Epithelial cell of proximal tubule (primary cell): Measurements from ENCODE around the gene LIFR. TPM values are rescaled to one million over a fixed set of nuclear protein-coding genes. Genes with fewer than 3 reads are reported as not detected.
"Not testable (repeated sequence)": the region's sequence is repeated elsewhere in the genome, so short reads cannot be mapped to it uniquely, and the experiment has no call there.

ENCODE experiments used
- DNase-seq: peaks from one replicate; pipeline ENCODE4 v3.0.0-alpha.2; 2011; ENCODE audit warnings: low read depth
- H3K4me3 ChIP-seq: 2 replicates; pipeline ENCODE4 v1.5.1; 2011; ENCODE audit warnings: low read depth, mild to moderate bottlenecking, low read length
- total RNA-seq: library from RNA; depleted of rRNA; stranded (reverse); fragments of >200 nt; gene quantifications from 2 replicates; pipeline ENCODE4 v1.2.3, GENCODE V29; 2015
- TF ChIP-seq, protein P1 (sequence below): conservative IDR thresholded peaks from 2 replicates; pipeline ENCODE4 v1.5.1; 2012; ENCODE audit warnings: low read depth, mild to moderate bottlenecking, low read length

The LIFR gene
- total RNA-seq, 1 donor from 2014 or later, result 17.1 TPM

DNA sequence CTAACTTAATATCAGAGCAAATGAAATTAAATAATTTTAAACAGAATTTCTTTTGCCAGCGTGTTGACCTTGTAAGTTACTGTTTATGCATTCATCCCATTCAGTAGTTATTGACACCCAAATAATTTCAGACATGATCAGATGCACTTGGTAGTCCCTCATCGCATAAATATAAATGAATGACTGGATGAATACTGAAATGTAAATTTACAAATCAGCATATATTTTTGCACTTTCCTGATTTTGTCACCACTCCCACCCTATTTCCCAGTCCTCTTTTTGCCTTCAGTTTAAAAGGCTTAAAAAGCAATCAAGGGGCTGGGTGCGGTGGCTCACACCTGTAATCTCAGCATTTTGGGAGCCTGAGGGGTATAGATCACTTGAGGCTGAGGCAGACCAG is 17.1 kb upstream of the LIFR start:
- TF ChIP-seq, protein P1, sequence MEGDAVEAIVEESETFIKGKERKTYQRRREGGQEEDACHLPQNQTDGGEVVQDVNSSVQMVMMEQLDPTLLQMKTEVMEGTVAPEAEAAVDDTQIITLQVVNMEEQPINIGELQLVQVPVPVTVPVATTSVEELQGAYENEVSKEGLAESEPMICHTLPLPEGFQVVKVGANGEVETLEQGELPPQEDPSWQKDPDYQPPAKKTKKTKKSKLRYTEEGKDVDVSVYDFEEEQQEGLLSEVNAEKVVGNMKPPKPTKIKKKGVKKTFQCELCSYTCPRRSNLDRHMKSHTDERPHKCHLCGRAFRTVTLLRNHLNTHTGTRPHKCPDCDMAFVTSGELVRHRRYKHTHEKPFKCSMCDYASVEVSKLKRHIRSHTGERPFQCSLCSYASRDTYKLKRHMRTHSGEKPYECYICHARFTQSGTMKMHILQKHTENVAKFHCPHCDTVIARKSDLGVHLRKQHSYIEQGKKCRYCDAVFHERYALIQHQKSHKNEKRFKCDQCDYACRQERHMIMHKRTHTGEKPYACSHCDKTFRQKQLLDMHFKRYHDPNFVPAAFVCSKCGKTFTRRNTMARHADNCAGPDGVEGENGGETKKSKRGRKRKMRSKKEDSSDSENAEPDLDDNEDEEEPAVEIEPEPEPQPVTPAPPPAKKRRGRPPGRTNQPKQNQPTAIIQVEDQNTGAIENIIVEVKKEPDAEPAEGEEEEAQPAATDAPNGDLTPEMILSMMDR, result no peak
- H3K4me3 ChIP-seq, result no peak overlapping the region
- DNase-seq, result no peak

DNA sequence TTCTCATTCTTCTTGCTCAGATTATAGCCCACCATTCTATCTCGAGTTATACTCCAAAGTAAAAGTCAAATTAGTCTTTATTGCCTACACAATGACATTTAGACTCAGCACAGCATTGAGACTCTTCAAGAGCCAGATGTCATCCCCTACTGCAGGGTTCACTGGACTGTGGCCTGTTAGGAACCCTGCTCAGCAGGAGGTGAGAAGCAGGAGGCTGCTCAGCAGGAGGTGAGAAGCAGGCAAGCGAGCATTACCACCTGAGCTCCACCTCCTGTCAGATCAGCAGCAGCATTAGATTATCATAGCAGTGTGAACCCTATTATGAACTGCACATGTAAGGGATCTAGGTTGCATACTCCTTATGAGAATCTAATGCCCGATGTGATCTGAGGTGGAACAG is 12.7 kb upstream of the LIFR start:
- no peak for DNase-seq
- H3K4me3 ChIP-seq, result no peak overlapping the region
- TF ChIP-seq, protein P1, result no peak

DNA sequence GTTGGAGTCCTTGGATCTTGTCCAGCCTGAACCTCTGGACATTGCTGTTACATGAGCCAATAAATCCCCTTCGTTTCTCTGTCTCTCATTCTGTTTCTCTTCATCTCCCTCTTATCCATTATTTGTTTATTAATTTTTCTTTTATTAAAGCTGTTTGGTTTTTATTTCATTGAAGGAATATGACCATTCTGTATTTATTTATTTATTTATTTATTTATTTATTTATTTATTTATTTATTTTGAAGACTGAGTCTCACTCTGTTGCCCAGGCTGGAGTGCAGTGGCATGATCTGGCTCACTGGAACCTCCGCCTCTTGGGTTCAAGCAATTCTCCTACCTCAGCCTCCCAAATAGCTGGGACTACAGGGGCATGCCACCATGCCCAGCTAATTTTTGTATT is 10.9 kb upstream of the LIFR start:
- not testable (repeated sequence) for DNase-seq, H3K4me3 ChIP-seq

DNA sequence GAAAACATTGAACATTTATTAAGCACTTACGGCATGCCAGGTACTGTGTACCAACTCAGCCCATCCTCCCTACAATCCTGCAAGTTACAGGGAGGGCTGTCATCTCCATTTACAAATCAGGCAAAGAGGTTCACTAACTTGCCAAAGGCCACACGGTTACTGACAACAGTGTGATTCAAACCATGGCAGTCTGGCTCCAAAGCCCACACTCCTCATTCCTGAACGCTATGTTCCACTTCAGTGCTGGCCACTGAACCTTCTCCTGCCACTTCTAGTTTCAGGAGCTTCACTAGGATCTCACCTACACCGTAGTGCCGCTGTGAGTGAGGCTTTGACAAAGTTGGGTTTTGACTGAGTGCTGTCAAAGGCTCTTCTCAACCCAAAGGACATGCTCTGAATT is 7.2 kb upstream of the LIFR start:
- DNase-seq, result peak; percentile 72
- TF ChIP-seq, protein P1, result no peak
- no peak overlapping the region for H3K4me3 ChIP-seq

GRCh38 chr5:38562444-38563210 is 6.2 kb upstream of the LIFR start:
- H3K4me3 ChIP-seq, result no peak overlapping the region
- TF ChIP-seq, protein P1, result no peak
- DNase-seq, result no peak

DNA sequence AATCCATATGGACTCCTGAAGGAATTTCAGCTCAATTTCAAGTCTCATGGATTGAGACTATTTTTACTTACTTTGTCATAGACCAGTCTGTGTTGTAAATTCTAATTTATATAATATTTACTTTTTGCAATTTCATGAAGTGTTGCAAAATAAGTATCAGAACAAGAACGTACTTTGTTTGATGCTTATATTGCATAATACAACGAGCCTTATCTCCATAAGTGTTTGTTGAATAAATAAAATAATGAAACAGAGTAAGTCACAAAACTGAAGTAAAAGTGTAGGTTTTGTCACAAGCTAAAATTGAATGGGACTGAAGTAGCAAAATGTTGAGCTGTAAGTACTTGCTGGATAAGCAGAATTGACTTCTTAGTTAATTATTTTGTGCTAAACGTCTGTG is 3.0 kb upstream of the LIFR start:
- DNase-seq, result no peak
- TF ChIP-seq, protein P1, result no peak
- H3K4me3 ChIP-seq, result no peak overlapping the region

DNA sequence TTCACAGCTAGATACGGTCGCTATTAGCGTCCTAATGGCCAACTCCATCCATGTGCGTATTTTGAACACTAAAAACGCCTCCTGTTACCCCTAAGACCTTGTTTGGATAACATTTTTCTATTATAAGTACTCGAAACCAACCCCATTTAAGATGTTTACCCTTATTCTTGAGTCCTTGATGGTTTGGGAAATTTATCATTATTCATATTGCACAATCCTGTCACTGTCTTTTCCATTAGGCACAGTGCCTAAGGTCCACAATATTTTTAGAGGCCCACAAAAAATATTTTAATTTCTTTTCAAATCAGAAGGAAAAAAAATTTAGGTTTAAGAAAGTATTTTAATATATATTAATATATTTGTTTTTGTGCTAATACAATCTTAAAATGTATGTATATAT is 1.3 kb upstream of the LIFR start:
- TF ChIP-seq, protein P1, result no peak
- peak overlapping the region; percentile 83 for H3K4me3 ChIP-seq
- DNase-seq, result no peak
